A549 treated with Mapracorat at 1 μM for 4 hours (cell line): ENCODE data around the gene SPATA33. TPM values are rescaled to one million over a fixed set of nuclear protein-coding genes. Genes with fewer than 3 reads are reported as not detected.

Experiments
- total RNA-seq: library from RNA; stranded (reverse); fragments of 200-300 nt; extraction: Qiagen RNA extraction; gene quantifications from 5 replicates; pipeline ENCODE4 v1.2.3, GENCODE V29; 2022

The SPATA33 gene
- 13.2 to 18.6 TPM (median 17.5 TPM) in 5 replicates for total RNA-seq

DNA sequence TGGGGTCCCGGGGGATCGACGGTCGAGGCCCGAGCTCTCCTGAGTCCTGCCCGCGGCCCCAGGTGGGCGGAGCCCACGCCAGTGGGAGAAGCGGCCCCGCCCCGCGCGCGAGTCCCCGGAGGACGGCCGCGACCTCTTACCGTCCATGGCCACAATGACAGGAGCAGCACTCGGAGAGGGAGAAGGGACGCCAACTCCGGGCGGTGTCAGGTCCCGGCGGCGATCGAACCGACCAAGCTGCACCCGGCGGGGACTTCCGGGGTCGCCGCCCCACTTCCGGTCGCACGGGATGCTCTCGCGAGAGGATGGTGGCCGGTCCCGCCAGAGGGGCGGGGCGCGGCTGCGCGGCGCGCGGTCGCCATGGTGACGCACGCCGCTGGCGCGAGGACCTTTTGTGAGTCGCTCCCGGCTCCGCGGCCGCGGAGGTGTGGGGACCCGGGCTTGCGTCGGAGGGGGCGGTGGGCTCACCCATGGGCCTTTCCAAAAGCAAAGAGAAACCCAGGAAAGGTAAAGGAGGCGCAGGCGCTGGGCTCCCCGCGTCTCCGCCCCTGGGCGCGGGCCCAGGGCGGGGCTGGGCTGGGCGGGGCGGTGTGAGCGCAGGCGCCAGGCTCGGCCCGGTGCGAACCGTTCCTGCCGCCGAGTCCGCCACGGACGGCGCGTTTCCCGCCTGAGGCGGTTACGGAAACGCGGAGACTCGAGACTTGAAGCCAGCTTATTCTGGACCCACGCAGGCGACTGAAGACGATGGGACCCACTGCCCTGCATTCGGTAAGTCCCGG lies at the start of gene SPATA33, which contains the start of gene CHMP1A:
Gene SPATA33, plus strand, starts transcription at position 395 of the 779 bp plus-strand sequence. Its CDS starts 76 bp downstream, at position 471.
Gene CHMP1A, minus strand, starts transcription at position 267 of the 779 bp plus-strand sequence. Its CDS starts 120 bp downstream, at position 147.

GRCh38 chr16:89613231-89613953 lies 44.2 kb upstream of the SPATA33 start, which contains the start of gene DPEP1:
DPEP1 (plus strand) TSS chr16:89613642; CDS start chr16:89630411, 16,769 bp downstream.

GRCh38 chr16:89686520-89687091 lies 29.0 kb downstream of the SPATA33 start, which contains the start of gene CDK10:
CDK10 (plus strand) TSS chr16:89686689; CDS start chr16:89686711, 22 bp downstream.

GRCh38 chr16:89701425-89702406 lies 44.1 kb downstream of the SPATA33 start, which contains the start of gene SPATA2L:
SPATA2L (minus strand) TSS chr16:89701705; CDS start chr16:89701232, 473 bp downstream.

Other genes starting within 250 kb of the SPATA33 start
- 84.5 to 112 TPM (median 110 TPM) in 5 replicates for gene ANKRD11, start 167.3 kb upstream of the SPATA33 start, total RNA-seq
- gene SPG7, start 149.4 kb upstream of the SPATA33 start, total RNA-seq, result 104 to 110 TPM (median 105 TPM) in 5 replicates
- 3,169 to 4,261 TPM (median 4,255 TPM) in 5 replicates for gene RPL13, start 97.2 kb upstream of the SPATA33 start, total RNA-seq
- gene CPNE7, start 82.1 kb upstream of the SPATA33 start, total RNA-seq, result 58.3 to 85.1 TPM (median 75.3 TPM) in 5 replicates
- gene DPEP1, start 44.2 kb upstream of the SPATA33 start, total RNA-seq, result 0.55 to 1.6 TPM (median 1.6 TPM) in 5 replicates
- gene CHMP1A, start 128 bp upstream of the SPATA33 start, total RNA-seq, result 91.6 to 107 TPM (median 97.3 TPM) in 5 replicates
- gene CDK10, start 28.9 kb downstream of the SPATA33 start, total RNA-seq, result 31.5 to 54.6 TPM (median 48.5 TPM) in 5 replicates
- gene SPATA2L, start 43.9 kb downstream of the SPATA33 start, total RNA-seq, result 8.8 to 14.3 TPM (median 12.0 TPM) in 5 replicates
- 3.5 to 6.2 TPM (median 4.9 TPM) in 5 replicates for gene VPS9D1, start 63.1 kb downstream of the SPATA33 start, total RNA-seq
- 14.6 to 21.6 TPM (median 19.2 TPM) in 5 replicates for gene ZNF276, start 63.7 kb downstream of the SPATA33 start, total RNA-seq
- gene FANCA, start 158.8 kb downstream of the SPATA33 start, total RNA-seq, result 24.5 to 38.6 TPM (median 34.4 TPM) in 5 replicates
- gene SPIRE2, start 170.6 kb downstream of the SPATA33 start, total RNA-seq, result 4.9 to 9.1 TPM (median 7.8 TPM) in 5 replicates
- 72.6 to 83.2 TPM (median 78.7 TPM) in 5 replicates for gene TCF25, start 215.8 kb downstream of the SPATA33 start, total RNA-seq